Tibial nerve (tissue), 3 donors: ENCODE results near the gene ZP2.

Experiments
- CTCF ChIP-seq, 5 experiments: fragments of 200-600 bp in 3 of 5; fragments of 450-650 bp in 2 of 5; sonication (generic) in 3 of 5; IDR thresholded peaks; one replicate each; pipeline ENCODE4 v1.5.1; 2016 to 2019; ENCODE audit warnings: antibody characterized with exemption in 5 of 5, mild to moderate bottlenecking in 3 of 5, moderate library complexity in 2 of 5
- POLR2A ChIP-seq, 2 donors: fragments of 450-650 bp; IDR thresholded peaks; one replicate each; pipeline ENCODE4 v1.6.1; 2017; ENCODE audit warnings: antibody characterized with exemption in 2 of 2, mild to moderate bottlenecking in 2 of 2, moderate library complexity in 2 of 2

GRCh38 chr16:21236831-21237230, 25.5 kb upstream of the ZP2 start:
- TF ChIP-seq CTCF (IDR thresholded peaks at IDR 0.05) (no peak), POLR2A (IDR thresholded peaks at IDR 0.05) (no peak)
